ENCODE data around the gene PKMYT1. TPM values are rescaled to one million over a fixed set of nuclear protein-coding genes. Genes with fewer than 3 reads are reported as not detected.

Gene PKMYT1
- total and polyA plus RNA-seq, 2 experiments from 2014 or later: 90.9 to 100 TPM

DNA sequence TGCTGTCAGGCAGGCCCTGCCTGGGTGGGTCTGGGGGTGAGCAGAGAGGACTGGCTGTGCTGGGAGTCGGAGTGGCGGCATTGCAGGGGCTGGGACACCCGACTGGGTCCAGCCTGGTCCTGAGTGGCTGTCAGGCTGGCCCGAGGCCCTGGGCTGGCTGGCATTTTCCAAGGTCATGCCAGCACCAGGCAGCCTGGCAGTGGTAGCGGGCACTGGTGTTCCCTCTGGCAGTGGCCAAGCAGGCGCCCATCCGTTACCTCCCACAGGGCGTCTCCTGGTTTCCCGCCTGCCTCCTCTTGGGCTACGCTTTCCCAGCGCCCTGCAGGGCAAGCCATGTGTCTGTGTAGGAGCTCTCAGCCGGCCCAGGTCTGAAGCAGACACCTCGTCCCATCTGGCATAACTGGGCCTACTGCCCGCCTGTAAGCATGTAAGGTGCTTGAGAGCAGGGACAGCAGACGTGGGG is 5.7 kb upstream of the PKMYT1 start:
- Mint-ChIP-seq H3K27me3 (ENCODE audit: insufficient read depth, low read depth, poor library complexity) (peaks cover 9% of the 10 kb centered on the region), H3K36me3 (ENCODE audit: low read depth) (peaks cover 3% of the 10 kb centered on the region; the same call in 1 of the 3 replicates), H3K4me3 (no peak overlapping the region), H3K4me1 (peaks cover 44% of the 10 kb centered on the region), H3K9me3 (peaks cover 2% of the 10 kb centered on the region; the same call in 2 of the 3 replicates), H3K27ac (no peak overlapping the region)
- Histone ChIP-seq H3K27ac (ENCODE audit: low read depth) (no peak overlapping the region), H3K4me3 (no peak overlapping the region), H3K79me2 (replicated peaks; ENCODE audit: insufficient read depth) (no peaks in the 10 kb centered on the region), H3K27me3 (ENCODE audit: insufficient read depth) (no peaks in the 10 kb centered on the region), H3K9me2 (ENCODE audit: insufficient read depth) (no peaks in the 10 kb centered on the region), H4K20me1 (replicated peaks; ENCODE audit: insufficient read depth) (no peaks in the 10 kb centered on the region), H3K4me2 (no peak overlapping the region), H2AFZ (no peak overlapping the region), H3K4me1 (ENCODE audit: insufficient read depth) (peaks cover 36% of the 10 kb centered on the region), H3F3A (replicated peaks; ENCODE audit: low read depth) (peaks cover 16% of the 10 kb centered on the region), H3K36me3 (ENCODE audit: insufficient read depth) (no peaks in the 10 kb centered on the region)
- ATAC-seq (no peak), DNase-seq (ENCODE audit: low spot score) (no peak)
- TF ChIP-seq JUNB (IDR thresholded peaks at IDR 0.05; ENCODE audit: unreplicated experiment) (no peak), EZH2 (IDR thresholded peaks at IDR 0.05; ENCODE audit: low read depth, unreplicated experiment) (no peak), ZNF331 (CRISPR knock-in tag; IDR thresholded peaks at IDR 0.05; ENCODE audit: low read depth) (no peak), CREB1 (CRISPR knock-in tag; IDR thresholded peaks at IDR 0.05; ENCODE audit: low read depth) (no peak), POLR2AphosphoS5 (IDR thresholded peaks at IDR 0.05; ENCODE audit: low read depth) (no peak), ZNF114 (CRISPR knock-in tag; IDR thresholded peaks at IDR 0.05) (no peak), NANOG (IDR thresholded peaks at IDR 0.05; ENCODE audit: borderline replicate concordance) (no peak), EZH2phosphoT487 (IDR thresholded peaks at IDR 0.05; ENCODE audit: unreplicated experiment) (no peak), STAT1 (IDR thresholded peaks at IDR 0.05; ENCODE audit: unreplicated experiment) (no peak)
- TF ChIP-seq, protein P1, sequence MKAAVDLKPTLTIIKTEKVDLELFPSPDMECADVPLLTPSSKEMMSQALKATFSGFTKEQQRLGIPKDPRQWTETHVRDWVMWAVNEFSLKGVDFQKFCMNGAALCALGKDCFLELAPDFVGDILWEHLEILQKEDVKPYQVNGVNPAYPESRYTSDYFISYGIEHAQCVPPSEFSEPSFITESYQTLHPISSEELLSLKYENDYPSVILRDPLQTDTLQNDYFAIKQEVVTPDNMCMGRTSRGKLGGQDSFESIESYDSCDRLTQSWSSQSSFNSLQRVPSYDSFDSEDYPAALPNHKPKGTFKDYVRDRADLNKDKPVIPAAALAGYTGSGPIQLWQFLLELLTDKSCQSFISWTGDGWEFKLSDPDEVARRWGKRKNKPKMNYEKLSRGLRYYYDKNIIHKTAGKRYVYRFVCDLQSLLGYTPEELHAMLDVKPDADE (IDR thresholded peaks at IDR 0.05): no peak
- TF ChIP-seq, protein P2, sequence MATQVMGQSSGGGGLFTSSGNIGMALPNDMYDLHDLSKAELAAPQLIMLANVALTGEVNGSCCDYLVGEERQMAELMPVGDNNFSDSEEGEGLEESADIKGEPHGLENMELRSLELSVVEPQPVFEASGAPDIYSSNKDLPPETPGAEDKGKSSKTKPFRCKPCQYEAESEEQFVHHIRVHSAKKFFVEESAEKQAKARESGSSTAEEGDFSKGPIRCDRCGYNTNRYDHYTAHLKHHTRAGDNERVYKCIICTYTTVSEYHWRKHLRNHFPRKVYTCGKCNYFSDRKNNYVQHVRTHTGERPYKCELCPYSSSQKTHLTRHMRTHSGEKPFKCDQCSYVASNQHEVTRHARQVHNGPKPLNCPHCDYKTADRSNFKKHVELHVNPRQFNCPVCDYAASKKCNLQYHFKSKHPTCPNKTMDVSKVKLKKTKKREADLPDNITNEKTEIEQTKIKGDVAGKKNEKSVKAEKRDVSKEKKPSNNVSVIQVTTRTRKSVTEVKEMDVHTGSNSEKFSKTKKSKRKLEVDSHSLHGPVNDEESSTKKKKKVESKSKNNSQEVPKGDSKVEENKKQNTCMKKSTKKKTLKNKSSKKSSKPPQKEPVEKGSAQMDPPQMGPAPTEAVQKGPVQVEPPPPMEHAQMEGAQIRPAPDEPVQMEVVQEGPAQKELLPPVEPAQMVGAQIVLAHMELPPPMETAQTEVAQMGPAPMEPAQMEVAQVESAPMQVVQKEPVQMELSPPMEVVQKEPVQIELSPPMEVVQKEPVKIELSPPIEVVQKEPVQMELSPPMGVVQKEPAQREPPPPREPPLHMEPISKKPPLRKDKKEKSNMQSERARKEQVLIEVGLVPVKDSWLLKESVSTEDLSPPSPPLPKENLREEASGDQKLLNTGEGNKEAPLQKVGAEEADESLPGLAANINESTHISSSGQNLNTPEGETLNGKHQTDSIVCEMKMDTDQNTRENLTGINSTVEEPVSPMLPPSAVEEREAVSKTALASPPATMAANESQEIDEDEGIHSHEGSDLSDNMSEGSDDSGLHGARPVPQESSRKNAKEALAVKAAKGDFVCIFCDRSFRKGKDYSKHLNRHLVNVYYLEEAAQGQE (IDR thresholded peaks at IDR 0.05; ENCODE audit: unreplicated experiment): no peak
- TF ChIP-seq, protein P3, sequence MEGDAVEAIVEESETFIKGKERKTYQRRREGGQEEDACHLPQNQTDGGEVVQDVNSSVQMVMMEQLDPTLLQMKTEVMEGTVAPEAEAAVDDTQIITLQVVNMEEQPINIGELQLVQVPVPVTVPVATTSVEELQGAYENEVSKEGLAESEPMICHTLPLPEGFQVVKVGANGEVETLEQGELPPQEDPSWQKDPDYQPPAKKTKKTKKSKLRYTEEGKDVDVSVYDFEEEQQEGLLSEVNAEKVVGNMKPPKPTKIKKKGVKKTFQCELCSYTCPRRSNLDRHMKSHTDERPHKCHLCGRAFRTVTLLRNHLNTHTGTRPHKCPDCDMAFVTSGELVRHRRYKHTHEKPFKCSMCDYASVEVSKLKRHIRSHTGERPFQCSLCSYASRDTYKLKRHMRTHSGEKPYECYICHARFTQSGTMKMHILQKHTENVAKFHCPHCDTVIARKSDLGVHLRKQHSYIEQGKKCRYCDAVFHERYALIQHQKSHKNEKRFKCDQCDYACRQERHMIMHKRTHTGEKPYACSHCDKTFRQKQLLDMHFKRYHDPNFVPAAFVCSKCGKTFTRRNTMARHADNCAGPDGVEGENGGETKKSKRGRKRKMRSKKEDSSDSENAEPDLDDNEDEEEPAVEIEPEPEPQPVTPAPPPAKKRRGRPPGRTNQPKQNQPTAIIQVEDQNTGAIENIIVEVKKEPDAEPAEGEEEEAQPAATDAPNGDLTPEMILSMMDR (conservative IDR thresholded peaks at IDR 0.05; ENCODE audit: low read depth in 2 of 2): no peak
- TF ChIP-seq, protein P4, sequence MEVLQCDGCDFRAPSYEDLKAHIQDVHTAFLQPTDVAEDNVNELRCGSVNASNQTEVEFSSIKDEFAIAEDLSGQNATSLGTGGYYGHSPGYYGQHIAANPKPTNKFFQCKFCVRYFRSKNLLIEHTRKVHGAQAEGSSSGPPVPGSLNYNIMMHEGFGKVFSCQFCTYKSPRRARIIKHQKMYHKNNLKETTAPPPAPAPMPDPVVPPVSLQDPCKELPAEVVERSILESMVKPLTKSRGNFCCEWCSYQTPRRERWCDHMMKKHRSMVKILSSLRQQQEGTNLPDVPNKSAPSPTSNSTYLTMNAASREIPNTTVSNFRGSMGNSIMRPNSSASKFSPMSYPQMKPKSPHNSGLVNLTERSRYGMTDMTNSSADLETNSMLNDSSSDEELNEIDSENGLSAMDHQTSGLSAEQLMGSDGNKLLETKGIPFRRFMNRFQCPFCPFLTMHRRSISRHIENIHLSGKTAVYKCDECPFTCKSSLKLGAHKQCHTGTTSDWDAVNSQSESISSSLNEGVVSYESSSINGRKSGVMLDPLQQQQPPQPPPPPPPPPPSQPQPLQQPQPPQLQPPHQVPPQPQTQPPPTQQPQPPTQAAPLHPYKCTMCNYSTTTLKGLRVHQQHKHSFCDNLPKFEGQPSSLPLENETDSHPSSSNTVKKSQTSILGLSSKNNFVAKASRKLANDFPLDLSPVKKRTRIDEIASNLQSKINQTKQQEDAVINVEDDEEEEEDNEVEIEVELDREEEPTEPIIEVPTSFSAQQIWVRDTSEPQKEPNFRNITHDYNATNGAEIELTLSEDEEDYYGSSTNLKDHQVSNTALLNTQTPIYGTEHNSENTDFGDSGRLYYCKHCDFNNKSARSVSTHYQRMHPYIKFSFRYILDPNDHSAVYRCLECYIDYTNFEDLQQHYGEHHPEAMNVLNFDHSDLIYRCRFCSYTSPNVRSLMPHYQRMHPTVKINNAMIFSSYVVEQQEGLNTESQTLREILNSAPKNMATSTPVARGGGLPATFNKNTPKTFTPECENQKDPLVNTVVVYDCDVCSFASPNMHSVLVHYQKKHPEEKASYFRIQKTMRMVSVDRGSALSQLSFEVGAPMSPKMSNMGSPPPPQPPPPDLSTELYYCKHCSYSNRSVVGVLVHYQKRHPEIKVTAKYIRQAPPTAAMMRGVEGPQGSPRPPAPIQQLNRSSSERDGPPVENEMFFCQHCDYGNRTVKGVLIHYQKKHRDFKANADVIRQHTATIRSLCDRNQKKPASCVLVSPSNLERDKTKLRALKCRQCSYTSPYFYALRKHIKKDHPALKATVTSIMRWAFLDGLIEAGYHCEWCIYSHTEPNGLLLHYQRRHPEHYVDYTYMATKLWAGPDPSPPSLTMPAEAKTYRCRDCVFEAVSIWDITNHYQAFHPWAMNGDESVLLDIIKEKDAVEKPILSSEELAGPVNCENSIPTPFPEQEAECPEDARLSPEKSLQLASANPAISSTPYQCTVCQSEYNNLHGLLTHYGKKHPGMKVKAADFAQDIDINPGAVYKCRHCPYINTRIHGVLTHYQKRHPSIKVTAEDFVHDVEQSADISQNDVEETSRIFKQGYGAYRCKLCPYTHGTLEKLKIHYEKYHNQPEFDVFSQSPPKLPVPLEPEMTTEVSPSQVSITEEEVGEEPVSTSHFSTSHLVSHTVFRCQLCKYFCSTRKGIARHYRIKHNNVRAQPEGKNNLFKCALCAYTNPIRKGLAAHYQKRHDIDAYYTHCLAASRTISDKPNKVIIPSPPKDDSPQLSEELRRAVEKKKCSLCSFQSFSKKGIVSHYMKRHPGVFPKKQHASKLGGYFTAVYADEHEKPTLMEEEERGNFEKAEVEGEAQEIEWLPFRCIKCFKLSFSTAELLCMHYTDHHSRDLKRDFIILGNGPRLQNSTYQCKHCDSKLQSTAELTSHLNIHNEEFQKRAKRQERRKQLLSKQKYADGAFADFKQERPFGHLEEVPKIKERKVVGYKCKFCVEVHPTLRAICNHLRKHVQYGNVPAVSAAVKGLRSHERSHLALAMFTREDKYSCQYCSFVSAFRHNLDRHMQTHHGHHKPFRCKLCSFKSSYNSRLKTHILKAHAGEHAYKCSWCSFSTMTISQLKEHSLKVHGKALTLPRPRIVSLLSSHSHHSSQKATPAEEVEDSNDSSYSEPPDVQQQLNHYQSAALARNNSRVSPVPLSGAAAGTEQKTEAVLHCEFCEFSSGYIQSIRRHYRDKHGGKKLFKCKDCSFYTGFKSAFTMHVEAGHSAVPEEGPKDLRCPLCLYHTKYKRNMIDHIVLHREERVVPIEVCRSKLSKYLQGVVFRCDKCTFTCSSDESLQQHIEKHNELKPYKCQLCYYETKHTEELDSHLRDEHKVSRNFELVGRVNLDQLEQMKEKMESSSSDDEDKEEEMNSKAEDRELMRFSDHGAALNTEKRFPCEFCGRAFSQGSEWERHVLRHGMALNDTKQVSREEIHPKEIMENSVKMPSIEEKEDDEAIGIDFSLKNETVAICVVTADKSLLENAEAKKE (CRISPR knock-in tag; IDR thresholded peaks at IDR 0.05): no peak

Measured in GM23338 (cell line).